ENCODE measurements around the gene GLRX5. TPM values are rescaled to one million over a fixed set of nuclear protein-coding genes. Genes with fewer than 3 reads are reported as not detected.

The GLRX5 gene
- total and polyA plus RNA-seq, 12 donors = 32.7 to 134 (median 71.6) TPM

DNA sequence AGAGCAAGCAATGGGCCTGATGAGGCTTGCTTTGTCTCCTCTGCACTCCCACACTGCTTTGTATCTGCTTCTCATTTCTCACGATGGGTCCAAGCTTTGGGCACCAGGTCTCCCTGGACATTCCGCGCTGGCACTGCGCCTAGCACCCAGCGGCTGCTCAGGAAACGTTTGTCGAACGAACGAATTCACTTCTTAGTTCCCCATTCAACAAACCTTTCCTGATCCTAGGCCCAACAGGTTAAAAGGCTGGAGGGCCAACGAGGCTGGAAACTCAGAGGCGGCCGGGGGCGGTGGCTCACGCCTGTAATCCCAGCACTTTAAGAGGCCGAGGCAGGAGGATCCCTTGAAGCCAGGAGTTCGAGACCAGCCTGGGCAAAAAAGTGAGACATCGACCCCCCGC, 1.0 kb upstream of the GLRX5 start:
- peaks cover 52 to 79% of the 10 kb centered on the region in 2 donors for H3K4me1 ChIP-seq (replicated peaks in 1 of 2)
- H3K36me3 ChIP-seq (replicated peaks in 1 of 2) = no peaks in the 10 kb centered on the region
- no peaks in the 10 kb centered on the region for H3K27me3 ChIP-seq
- H3K9me3 ChIP-seq (replicated peaks in 1 of 3) = no peaks in the 10 kb centered on the region
- WGBS, 4 donors = 0 to 1% (median 0%) methylated on average over 17 to 18 of the region's 18 CpGs
- H3K27ac ChIP-seq = peak overlapping the region in 4 of 5 donors; percentile 52 to 79 (median 64)
- no peak for TF ChIP-seq POLR2A (IDR thresholded peaks at IDR 0.05)
- TF ChIP-seq, protein P1, sequence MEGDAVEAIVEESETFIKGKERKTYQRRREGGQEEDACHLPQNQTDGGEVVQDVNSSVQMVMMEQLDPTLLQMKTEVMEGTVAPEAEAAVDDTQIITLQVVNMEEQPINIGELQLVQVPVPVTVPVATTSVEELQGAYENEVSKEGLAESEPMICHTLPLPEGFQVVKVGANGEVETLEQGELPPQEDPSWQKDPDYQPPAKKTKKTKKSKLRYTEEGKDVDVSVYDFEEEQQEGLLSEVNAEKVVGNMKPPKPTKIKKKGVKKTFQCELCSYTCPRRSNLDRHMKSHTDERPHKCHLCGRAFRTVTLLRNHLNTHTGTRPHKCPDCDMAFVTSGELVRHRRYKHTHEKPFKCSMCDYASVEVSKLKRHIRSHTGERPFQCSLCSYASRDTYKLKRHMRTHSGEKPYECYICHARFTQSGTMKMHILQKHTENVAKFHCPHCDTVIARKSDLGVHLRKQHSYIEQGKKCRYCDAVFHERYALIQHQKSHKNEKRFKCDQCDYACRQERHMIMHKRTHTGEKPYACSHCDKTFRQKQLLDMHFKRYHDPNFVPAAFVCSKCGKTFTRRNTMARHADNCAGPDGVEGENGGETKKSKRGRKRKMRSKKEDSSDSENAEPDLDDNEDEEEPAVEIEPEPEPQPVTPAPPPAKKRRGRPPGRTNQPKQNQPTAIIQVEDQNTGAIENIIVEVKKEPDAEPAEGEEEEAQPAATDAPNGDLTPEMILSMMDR (IDR thresholded peaks at IDR 0.05) = no peak
- intact Hi-C loops (cut with DNase I) = no loop called here
- DNase-seq = peak in 1 of 7 donors; percentile 27
- peak overlapping the region; percentile 63 to 95 (median 73) for H3K4me3 ChIP-seq

DNA sequence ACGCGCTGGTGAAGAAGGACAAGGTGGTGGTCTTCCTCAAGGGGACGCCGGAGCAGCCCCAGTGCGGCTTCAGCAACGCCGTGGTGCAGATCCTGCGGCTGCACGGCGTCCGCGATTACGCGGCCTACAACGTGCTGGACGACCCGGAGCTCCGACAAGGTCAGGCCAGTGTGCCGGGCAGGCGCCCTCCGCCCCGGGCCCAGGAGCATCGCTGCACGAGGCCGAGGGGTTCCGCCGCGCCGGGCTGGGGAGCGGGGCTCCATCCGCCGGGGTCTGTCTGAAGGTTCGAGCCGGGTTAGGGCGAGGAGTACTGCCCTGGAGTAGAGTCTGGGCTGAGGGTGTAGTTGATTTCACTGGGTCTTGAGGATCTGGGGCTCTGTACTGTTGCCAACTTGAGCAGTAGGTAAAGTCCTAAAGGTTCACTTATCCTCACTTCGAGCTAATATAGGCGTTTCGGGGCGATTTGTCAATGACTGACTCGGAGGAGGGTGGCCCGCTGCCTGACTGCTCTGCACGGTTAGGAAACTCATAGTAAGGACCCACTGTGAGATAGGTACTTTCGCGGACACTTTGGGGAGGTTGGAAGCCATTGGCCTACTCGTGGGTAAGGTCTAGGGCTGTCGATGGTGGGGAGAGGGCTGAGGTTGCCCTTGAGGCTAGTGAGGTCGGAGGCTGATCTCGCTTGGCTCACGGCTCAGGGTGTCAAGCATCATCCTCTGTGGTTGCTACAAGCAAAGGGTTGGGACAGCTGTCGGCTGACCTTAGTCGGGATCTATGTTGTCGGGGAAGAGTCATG, 574 bp downstream of the GLRX5 start:
- WGBS, 4 donors = 1 to 3% (median 1%) methylated on average over 13 to 52 of the region's 52 CpGs
- Histone ChIP-seq H3K4me1 (replicated peaks in 1 of 2) (peaks cover 56 to 77% of the 10 kb centered on the region in 2 donors), H3K27me3 (no peaks in the 10 kb centered on the region), H3K9me3 (replicated peaks in 1 of 3) (no peaks in the 10 kb centered on the region), H3K36me3 (replicated peaks in 1 of 2) (no peaks in the 10 kb centered on the region), H3K27ac (peak overlapping the region in 4 of 5 donors; percentile 66 to 96 (median 74)), H3K4me3 (peak overlapping the region in 3 of 4 donors; percentile 22 to 95 (median 81))
- TF ChIP-seq, protein P1 (IDR thresholded peaks at IDR 0.05) = no peak
- TF ChIP-seq POLR2A (IDR thresholded peaks at IDR 0.05) = no peak
- peak in 5 of 7 donors; percentile 26 to 66 (median 46) for DNase-seq
- intact Hi-C loops (cut with DNase I) = no loop called here

DNA sequence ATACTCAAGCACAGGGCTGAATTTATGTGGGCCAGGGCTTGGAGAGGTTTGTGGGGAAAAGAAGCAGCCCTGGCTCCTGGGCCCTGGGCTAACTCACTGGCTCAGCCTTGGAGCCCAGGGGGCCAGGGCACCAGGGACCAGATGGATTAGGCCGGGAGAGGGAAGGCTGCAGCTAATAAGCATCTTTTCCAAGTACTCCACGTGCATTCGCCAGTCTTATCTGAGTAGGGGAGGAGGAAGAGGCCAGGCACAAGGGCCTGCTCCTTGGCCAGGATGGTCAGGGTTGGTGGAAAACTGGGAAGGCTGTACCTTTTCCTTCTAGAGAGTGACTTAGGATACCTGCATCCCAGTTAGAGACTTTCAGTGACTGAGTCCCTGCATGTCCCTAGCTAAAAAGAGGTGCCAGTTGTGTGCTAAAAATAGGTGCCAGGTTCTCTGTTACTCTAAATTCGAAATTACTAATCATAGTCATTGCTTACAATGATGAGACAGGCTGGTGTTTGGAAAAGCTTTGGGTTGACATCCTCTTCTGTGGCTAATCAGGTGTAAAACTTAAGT, 1.3 kb downstream of the GLRX5 start:
- peaks cover 56 to 70% of the 10 kb centered on the region in 2 donors for H3K4me1 ChIP-seq (replicated peaks in 1 of 2)
- peak in 1 of 7 donors; percentile 26 for DNase-seq
- intact Hi-C loops (cut with DNase I) = no loop called here
- peak overlapping the region in 4 of 5 donors; percentile 66 to 96 (median 74) for H3K27ac ChIP-seq
- WGBS, 4 donors = 13 to 19% (median 16%) methylated on average over 2 to 4 of the region's 4 CpGs
- H3K36me3 ChIP-seq (replicated peaks in 1 of 2) = no peaks in the 10 kb centered on the region
- H3K9me3 ChIP-seq (replicated peaks in 1 of 3) = no peaks in the 10 kb centered on the region
- H3K27me3 ChIP-seq = no peaks in the 10 kb centered on the region
- TF ChIP-seq, protein P1 (IDR thresholded peaks at IDR 0.05) = no peak
- TF ChIP-seq POLR2A (IDR thresholded peaks at IDR 0.05) = no peak
- peak overlapping the region in 2 of 4 donors; percentile 81 to 95 for H3K4me3 ChIP-seq

DNA sequence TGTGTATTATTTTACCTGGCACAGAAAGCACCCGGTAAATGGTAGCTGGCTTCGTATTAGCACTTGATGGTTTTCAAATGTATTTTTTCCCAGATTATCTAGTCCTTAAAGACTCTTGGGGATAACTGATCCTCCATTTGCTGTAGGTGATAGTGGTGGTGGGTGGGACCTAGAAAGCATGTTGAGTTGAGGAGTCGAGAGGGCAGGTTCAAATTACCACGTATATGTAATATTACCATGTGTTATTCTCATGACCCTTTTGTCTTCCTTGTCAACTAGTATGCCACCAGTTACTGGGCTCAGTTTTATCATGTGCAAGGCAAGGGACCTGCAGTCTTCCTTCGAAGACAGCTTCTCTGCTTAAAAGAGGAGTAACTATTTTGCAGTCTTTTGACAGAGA, 1.8 kb downstream of the GLRX5 start:
- TF ChIP-seq, protein P1 (IDR thresholded peaks at IDR 0.05) = no peak
- TF ChIP-seq POLR2A (IDR thresholded peaks at IDR 0.05) = no peak
- peaks cover 56 to 65% of the 10 kb centered on the region in 2 donors for H3K4me1 ChIP-seq (replicated peaks in 1 of 2)
- H3K9me3 ChIP-seq (replicated peaks in 1 of 3) = no peaks in the 10 kb centered on the region
- H3K4me3 ChIP-seq = peak overlapping the region in 1 of 4 donors; percentile 95
- H3K27me3 ChIP-seq = no peaks in the 10 kb centered on the region
- peak overlapping the region in 3 of 5 donors; percentile 66 to 96 (median 79) for H3K27ac ChIP-seq
- WGBS, 4 donors = 43 to 57% (median 49%) methylated on average over 5 of the region's 5 CpGs
- DNase-seq = no peak
- intact Hi-C loops (cut with DNase I) = no loop called here
- H3K36me3 ChIP-seq (replicated peaks in 1 of 2) = no peaks in the 10 kb centered on the region

All from adrenal gland (tissue), 12 donors.